LHCN-M2 (cell line): ENCODE results near the gene PAQR3. TPM values are rescaled to one million over a fixed set of nuclear protein-coding genes. Genes with fewer than 3 reads are reported as not detected.

ENCODE experiments used
- DNase-seq: peaks from one replicate; pipeline ENCODE4 v3.0.0-alpha.2; 2012; ENCODE audit warnings: low read depth
- polyA plus RNA-seq: library from polyadenylated mRNA; unstranded; fragments of >200 nt; gene quantifications from one replicate; pipeline ENCODE4 v1.2.1, GENCODE V29; 2012; ENCODE audit warnings: missing spikeins
- total RNA-seq: library from RNA; depleted of rRNA; stranded (reverse); fragments of >200 nt; gene quantifications from 2 replicates; pipeline ENCODE4 v1.2.3, GENCODE V29; 2014; rRNA removed

The PAQR3 gene, protein sequence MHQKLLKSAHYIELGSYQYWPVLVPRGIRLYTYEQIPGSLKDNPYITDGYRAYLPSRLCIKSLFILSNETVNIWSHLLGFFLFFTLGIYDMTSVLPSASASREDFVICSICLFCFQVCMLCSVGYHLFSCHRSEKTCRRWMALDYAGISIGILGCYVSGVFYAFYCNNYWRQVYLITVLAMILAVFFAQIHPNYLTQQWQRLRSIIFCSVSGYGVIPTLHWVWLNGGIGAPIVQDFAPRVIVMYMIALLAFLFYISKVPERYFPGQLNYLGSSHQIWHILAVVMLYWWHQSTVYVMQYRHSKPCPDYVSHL
- total RNA-seq = 25.6 and 25.8 TPM in 2 replicates
- 6.0 TPM for polyA plus RNA-seq

DNA sequence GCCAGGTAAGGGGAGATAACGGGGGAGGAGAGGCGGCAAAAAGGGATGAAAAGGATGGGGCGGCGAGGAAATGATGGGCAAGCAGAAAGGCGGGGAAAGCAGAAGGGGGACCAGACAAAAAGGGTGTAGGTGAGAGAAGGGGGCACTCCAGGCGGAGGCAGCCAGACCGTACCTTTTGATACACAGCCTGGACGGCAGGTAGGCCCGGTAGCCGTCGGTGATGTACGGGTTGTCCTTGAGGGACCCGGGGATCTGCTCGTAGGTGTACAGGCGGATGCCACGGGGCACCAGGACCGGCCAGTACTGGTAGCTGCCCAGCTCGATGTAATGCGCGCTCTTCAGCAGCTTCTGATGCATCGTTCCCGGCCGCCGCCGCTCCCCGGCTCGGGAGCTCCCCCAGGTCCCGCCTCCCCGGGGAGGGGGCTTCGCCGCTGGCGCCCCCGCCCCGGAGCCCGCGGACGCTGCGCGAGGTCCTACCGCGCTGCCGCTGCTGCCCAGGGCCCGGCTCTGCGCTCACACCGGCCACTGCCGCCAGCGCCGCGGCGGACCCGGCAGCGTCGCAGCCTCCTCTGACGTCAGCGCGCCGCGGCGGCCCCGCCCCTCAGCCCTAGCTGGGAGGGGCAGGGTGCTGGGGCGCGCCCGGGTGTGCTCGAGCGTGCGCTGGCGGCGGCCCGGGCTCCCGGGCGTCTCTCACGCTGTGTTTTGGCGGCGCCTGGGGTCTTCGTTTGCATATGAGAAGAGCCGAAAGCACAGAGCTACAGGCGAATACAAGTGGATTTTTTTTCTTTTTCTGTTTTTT, at the start of gene PAQR3:
Gene PAQR3, minus strand, starts transcription at position 571 of the 799 bp plus-strand sequence. Its CDS starts 214 bp downstream, at position 357.
- DNase-seq = peak; percentile 78

DNA sequence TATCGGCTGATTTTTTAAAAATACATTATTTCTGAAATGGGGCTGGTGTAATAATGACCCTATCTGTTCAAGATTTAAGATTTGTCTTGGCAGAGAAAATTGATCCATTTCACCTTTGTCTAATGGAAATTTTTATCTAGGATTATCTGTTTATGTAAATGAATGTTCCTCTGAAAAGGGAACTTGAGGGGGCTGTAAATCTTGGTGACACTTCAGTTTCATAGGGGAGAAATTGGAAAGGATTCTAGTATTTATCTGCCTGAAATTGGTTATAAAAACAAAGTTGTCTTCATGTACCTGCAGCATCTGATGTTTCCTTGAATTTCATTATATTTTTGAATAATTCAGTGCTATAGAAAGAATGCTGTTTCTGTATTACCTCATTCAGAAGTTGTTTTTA, 48.4 kb upstream of the PAQR3 start:
- DNase-seq = no peak

DNA sequence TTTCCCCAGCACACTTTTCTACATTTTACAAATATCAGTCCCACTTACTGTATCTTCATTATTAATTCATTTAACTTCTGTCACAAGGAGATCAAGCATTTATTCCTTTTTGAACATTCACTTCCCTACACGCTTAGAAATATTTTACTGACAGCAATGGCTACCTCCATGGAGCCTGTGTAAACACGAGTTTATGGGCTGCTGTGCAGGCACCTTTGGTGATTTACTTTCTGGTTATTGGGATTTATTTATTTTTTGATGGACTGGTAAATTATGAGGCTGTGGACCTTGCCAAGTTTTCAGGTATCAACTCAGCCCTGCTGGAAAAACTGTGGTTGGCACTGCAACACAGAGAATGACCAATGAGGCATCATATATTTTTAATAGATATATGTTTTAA, 45.4 kb upstream of the PAQR3 start:
- no peak for DNase-seq

DNA sequence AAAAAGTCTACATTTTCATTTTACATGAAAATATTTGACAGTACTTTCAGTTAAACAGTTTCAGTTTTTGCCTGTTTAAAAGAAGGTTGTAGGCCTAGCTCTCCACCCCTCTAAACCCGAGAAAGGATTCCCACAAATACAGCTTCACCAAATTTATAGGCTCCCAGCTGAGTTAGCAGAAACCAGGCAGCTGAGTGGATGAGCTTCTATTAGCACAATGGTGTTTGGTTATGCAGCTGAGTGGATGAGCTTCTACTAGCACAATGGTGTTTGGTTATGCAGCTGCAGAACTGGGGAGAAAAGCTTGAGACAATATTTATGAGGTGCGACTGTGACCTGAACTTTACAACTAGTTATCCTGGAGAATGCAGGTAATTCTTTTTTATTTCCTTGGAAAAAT, 36.6 kb upstream of the PAQR3 start:
- no peak for DNase-seq

DNA sequence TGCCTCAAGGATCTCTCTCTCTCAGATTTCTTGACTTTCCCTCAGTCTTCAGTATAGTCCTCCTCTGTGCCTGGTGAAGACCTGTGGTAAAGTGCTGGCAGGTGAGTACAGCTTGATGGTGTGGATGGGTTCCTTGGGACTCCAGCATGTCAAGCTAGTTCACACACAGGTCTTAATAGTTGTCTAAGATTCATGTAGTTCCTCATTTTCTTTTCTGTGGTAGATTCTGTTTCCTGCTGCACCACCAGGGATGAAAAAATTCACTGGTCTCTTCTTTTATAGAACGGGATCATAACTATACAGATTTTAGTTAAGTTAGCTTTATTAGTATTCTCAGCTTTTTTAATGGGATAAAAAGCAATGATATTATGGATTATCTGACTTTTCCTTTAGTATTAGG, 32.5 kb upstream of the PAQR3 start:
- DNase-seq = no peak

DNA sequence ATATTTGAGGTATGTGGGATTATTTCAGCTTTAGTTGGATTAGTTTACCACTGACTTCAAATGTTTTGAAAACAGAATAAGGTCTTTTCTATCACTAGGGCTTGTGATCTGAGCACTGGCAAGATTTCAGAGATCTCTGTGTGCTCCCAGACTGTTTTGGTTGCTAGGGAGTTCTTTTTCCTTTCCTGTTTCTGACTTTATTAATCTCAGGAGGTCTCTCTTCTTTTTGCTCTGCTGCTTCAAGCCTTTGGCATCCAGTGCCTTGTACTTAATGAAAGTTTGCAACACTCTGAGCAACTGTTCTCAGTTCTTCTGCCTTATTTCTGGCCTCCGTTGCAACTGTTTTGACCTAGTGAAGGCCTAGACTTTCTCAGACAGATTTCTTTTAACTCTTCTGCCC, 32.1 kb upstream of the PAQR3 start:
- DNase-seq = peak; percentile 5

DNA sequence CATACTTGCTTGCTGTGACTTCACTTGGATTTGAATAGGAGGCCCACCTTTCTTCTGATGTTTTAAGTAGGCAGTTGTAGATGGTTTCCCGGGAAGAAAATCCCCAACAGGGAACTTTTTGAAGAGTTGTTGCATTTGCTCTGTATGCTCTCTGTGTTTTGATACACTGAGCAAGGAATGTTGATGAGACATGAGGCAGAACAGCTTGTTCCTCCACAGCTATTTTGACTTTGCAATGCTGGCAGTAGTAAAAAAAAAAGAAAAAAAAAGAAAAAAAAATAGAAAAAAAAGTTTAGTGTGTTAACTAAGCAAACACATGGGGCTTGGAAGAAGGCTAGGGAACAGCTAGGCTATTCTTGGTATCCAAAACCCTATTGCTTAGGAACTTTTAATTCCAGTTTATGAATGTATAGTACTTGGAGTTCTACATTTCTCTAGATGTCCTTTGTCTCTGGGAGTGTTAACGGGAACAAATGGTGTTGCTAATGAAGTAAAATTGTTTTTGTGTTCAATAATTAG, 23.4 kb upstream of the PAQR3 start:
- no peak for DNase-seq

DNA sequence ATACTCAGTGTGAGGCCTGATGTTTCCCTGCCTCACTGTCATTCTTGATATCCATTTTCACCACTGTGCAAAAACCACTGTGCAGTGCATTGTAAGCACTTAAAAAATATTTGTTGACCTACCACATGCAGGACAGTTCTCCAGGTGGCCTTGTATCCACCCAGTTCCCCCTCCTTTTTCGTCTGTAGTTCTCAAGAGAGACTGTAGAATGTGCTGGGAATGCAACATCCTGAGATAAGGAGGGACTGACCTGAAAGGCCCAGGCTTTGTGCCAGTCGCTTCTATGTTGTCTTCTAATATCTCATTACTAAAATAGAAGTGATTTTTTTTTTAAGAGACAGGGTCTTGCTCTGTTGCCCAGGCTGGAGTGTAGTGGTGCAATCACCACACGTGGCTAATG, 21.7 kb upstream of the PAQR3 start:
- no peak for DNase-seq

DNA sequence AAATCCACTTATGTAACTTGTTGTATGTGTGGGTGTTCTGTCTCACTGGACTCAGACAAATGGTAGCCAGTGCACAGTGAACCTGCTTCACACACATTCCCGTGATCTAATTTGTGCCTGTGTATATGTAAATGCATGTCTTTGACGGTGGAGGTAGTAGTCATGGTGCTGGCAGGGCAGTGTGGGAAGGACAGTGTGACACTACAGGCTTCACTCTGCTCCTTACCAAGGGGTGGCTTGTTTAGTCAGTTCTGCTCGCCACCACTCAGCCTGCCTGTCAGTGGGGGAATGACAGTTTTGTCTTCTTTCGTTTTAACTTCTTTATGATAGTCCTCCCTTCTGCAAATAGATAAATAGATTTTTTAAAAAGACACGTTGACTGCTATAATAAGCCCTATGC, 17.7 kb upstream of the PAQR3 start:
- DNase-seq = no peak

DNA sequence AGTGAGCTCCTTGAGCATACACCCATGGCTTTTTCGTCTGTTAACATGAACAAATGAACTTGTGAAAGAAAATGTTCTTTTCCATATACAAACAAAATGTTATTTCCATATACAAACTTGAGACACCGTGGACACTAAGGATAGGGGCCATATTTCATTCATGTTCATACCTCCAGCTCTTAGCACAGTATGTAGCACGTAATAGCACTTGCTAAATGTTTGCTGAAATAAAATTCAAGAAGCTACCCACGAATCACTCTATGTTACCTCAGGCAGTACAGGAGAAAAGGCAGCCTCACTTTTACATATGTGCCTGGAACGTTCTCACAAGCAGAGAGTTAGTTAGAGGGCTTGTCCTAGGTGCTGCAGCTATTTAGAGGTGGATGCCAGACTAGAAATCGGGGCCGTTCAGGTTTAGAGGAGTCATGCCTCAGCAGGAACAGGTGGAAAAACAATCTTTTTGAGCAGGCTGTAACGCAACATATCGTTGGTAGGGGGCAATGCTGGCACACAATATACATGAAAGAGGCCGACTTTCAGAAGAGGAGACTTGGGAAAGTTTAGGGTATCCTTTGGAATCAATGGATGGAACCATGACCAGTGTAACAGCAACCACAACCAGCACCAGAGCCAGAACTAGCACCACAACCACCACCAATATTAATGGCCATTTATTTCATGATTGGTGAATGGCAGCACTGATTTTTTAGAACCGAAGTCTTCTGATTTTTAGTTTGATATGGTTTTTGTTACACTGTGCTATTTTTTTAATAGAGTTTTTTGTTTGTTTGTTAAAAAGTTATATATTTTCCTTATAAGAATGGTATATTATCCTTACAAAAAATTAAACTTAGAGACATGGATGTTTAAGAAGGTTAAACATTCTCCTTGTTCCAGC, 14.8 kb upstream of the PAQR3 start:
- peak; percentile 34 for DNase-seq

DNA sequence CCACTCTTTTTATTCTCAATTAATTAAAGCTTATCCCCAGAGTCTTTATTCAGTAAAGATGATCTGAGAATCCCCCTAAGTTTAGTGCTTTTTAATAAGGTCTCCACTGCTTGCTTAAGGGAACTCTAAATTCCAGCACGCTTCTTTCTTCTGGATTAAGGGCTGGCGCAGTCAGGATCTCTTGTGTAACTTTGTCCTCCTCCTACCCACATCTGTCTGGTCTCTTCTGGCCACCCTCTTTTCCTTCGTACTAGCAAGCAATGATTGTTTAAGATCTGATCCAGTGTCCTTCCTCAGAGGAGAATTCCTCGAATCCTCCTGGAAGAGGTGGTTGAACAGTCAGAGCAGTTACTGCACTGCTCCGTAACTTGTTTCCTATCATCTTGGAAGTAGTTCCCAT, 14.0 kb upstream of the PAQR3 start:
- no peak for DNase-seq

DNA sequence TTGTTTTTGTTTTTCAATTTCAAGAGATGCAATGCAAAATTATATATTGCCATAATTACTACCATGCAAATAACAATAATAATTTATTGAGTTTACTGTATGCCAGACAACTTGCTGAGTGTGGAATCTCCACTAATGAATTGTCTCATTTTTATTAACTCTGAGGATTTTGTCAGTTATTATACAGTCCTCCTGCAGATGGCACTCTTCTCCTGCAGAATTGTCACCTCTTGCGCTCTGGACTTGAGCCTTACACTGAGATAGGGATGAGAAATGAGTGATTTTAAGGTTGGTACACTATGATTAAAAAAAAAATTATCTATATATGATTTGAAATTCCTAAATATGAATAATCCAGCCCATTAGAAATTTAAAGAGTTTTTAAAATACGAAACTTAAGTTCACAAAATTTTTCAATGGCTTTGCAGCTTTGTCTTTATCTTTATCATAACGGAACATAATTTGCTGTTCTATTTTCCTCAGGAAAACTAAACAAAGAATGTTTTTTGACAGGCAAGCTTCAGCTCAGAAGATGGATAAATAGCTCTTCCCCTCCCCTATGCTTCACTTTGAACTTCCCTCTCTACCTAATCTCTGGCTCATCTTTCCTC, 12.7 kb upstream of the PAQR3 start:
- peak; percentile 50 for DNase-seq

DNA sequence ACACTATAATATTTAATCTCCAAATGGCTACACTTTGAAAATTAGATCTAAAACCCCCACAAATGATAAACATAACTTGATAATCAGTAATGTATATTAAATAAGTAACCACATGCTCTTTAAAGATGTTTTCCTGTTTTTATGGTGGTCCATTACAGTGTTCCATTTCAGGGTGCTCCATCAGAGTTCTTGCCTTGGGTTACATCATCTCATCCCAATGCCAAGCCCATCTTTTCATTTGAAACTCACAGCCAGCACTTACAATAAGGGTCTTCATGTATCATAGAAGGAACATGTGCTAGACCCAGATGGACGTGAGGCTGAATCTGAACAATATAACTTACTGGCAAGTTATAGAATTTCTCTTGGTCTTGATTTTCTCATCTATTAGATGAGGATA, 10.5 kb upstream of the PAQR3 start:
- no peak for DNase-seq

DNA sequence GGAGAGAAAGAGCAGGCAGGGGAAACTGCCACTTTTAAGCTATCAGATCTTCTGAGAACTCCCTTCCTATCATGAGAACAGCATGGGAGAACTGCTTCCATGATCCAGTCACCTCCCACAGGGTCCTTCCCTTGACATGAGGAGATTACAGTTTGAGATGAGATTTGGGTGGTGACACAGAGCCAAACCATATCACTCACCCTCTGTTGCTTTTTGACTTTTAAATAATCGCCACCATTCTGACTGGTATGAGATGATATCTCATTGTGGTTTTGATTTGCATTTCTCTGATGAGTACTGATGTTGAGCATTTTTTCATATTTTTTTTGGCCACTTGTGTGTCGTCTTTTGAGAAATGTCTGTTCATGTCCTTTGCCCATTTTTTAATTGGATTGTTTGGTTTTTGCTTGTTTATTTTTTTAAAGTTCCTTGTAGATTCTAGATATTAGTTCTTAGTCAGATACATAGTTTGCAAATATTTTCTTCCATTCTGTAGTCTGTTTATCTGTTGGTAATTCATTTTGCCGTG, 6.5 kb upstream of the PAQR3 start:
- no peak for DNase-seq

DNA sequence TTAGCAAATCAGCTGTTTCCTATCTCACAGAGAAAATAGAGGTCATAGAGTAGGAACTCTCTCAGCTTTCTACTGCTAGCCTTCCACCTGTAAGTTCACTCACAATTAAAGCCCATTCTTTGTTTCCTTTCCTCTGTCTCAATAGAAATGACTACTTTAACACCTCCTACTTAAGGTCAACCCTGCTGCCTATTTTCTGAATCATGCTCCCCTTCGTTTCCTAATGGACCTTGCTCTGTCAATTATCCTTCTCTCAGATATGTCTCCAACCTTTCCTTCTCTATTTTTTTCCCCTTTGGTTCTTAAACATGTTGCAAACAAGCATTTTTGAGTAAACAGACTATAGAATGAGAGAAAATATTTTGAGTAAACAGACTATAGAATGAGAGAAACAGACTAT, 5.1 kb upstream of the PAQR3 start:
- DNase-seq = no peak

DNA sequence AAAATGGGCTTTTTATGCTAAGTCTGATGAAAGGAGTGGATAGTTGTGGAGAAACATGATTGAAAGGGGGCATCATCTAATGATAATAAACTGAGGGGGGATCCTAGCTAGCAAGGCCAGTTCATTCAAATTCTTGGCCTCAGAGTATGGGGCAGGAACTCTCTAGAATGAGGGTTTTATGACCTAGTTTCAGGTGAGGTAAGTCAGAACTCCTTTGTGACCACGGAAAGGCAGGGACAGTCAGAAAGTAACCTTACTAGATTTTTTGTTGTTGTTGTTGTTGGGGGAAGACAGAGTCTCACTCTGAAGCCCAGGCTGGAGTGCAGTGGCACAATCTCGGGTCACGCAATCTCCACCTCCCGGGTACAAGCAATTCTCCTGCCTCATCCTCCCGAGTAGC, 1.5 kb upstream of the PAQR3 start:
- DNase-seq = no peak

DNA sequence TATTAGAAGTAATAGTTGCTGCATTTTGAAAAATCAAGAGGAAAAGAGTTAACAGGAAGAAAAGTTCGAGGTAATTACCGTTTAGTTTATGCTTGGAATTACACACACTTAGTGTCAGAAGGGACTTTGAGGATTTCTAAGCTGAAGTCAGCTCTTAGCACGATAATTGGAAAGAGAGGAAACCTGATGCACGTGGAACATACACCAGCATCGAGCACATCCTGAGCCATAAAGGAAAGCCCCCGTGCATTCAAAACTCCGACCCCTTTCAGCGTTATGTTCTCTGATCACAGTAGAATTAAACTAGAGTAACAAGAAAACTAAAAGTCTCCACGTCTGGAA, 400 bp upstream of the PAQR3 start:
- no peak for DNase-seq

DNA sequence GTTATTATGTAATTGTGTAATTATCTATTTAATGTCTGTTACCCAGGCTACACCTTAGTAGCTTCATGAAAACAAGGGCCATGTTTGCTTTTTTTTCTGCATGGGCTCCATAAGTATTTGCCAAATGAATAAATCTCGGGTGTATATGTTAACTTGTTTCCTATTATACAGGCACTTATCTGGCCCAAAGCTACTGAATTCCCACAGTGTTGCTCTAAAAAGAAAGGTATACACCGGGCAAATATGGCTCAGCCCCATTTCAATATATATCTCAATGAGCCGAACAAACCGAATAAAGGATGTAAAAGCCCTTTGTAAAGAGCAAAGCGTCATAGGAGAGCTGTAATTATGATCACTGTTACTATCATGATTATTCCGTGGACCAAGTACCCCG, 767 bp downstream of the PAQR3 start:
- DNase-seq = no peak

DNA sequence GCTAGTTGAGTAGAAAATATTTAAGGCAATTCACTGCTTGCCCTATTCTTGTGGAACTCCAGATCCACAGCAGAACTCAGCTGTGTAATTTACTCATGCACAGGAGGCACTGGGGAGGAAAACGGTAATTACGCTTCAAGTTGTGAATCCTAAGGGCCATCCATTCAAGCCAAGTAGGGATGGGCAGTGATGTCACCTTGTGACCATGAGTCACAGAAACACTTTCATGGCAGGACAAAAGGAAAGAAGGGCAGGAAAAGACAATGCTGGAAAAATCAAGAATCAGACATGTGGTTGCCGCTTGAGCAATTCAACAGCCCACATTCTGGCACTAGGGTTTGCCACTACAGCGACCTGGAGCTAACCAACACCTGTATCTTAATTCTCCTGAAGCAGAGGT, 1.4 kb downstream of the PAQR3 start:
- DNase-seq = peak; percentile 43

DNA sequence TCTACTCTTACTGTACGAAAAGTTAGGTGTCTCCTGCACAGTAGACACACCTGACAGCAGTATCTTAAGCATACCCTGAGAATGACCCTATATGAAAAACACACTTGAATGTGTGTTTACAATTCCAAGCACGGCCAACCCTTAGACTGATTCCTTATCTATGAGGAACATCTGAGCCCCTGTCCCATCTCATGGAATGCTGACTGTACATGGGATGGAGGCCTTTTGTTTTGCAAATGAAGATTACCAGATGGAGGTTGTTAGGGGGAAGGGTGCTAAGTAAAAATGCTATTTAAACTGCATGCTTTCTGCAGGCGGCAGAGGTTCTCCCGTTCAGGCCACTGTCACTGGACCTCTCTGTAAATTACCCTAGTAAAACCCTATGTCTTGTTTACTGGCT, 2.2 kb downstream of the PAQR3 start:
- no peak for DNase-seq

DNA sequence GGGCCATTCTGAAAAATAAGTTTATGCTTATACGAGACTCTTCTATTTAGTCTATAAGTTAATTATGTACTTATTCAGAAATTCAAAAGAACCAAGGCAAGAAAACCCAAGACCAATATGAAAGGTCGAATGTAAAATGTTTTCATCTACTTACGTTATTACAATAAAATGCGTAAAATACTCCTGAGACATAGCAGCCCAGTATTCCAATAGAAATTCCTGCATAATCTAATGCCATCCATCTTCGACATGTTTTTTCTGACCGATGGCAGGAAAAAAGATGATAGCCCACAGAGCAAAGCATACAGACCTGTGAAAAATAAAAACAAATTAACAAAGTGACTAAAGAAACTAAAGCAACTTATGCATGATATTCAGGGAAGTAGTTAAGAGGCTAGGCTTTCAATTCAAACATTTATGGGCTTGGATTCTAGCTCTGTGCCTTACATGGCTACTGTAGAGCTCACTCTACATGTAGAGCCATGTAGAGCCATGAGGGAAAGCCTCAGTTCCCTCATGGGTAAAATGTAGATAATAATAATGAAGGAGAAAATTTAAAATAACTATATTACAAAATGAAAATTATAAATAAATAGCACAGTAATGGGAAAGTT, 9.1 kb downstream of the PAQR3 start:
- DNase-seq = no peak
